Heart left ventricle (tissue), 16 donors: ENCODE results near the gene C1orf167. TPM values are rescaled to one million over a fixed set of nuclear protein-coding genes. Genes with fewer than 3 reads are reported as not detected.

Experiments used
- ATAC-seq, 4 donors: fragments of 200-7000 bp; cut with Tn5 transposase; one replicate each; pipeline ENCODE4 v1.9.1; 2020 to 2022; ENCODE audit warnings: moderate library complexity in 4 of 4, mild to moderate bottlenecking in 3 of 4, moderate number of reproducible peaks in 1 of 4
- DNase-seq, 5 donors: peaks; one replicate each; pipeline ENCODE4 v3.0.0-alpha.2; 2020
- H3K27ac ChIP-seq, 12 donors: fragments of 200-600 bp; sonication (generic) in 4 of 12; one replicate each; pipeline versions ENCODE4 v1.5.0 to v1.8.0; 2016 to 2022; ENCODE audit warnings: mild to moderate bottlenecking in 2 of 12
- H3K27me3 ChIP-seq, 9 donors: fragments of 200-600 bp; sonication (generic) in 2 of 9; one replicate each; pipeline versions ENCODE4 v1.5.1 to v1.8.0; 2016 to 2022; ENCODE audit warnings: mild to moderate bottlenecking in 3 of 9
- H3K36me3 ChIP-seq, 9 donors: fragments of 200-600 bp; sonication (generic) in 2 of 9; one replicate each; pipeline versions ENCODE4 v1.5.0 to v1.8.0; 2018 to 2022; ENCODE audit warnings: mild to moderate bottlenecking in 2 of 9
- H3K4me1 ChIP-seq, 12 donors: fragments of 200-600 bp; sonication (generic) in 4 of 12; one replicate each; pipeline versions ENCODE4 v1.5.0 to v1.8.0; 2016 to 2022; ENCODE audit warnings: mild to moderate bottlenecking in 3 of 12
- H3K4me3 ChIP-seq, 12 donors: fragments of 200-600 bp; sonication (generic) in 4 of 12; one replicate each; pipeline versions ENCODE4 v1.5.0 to v1.8.0; 2017 to 2022; ENCODE audit warnings: mild to moderate bottlenecking in 9 of 12, moderate library complexity in 4 of 12
- H3K9me3 ChIP-seq, 12 donors: fragments of 200-600 bp; sonication (generic) in 4 of 12; one replicate each; pipeline versions ENCODE4 v1.5.0 to v1.8.0; 2016 to 2022; ENCODE audit warnings: mild to moderate bottlenecking in 1 of 12
- CTCF ChIP-seq, 12 donors: fragments of 200-600 bp; sonication (generic) in 4 of 12; IDR thresholded peaks; one replicate each; pipeline versions ENCODE4 v1.5.0 to v1.8.0; 2018 to 2022; ENCODE audit warnings: antibody characterized with exemption in 12 of 12, mild to moderate bottlenecking in 5 of 12
- POLR2A ChIP-seq, 2 donors: fragments of 450-650 bp; IDR thresholded peaks; one replicate each; pipeline ENCODE4 v1.6.1; 2017; ENCODE audit warnings: antibody characterized with exemption in 2 of 2, mild to moderate bottlenecking in 2 of 2, moderate library complexity in 2 of 2
- WGBS, 4 donors: extraction: QIAGEN DNeasy Blood & Tissue Kit in 2 of 4; methylation state at CpG; one replicate each; pipeline versions ENCODE4 v1.1.5 to v1.1.7; 2013 to 2018; 5-methylcytosine and 5-hydroxymethylcytosine counted together
- intact Hi-C, 10 donors: fragments of 100-400 bp; cut with DNase I; formaldehyde crosslinking; loops; one replicate each; pipeline versions ENCODE4 v1.11.1 to v1.14.2; 2022
- polyA plus RNA-seq, 2 donors: library from polyadenylated mRNA; stranded (reverse); fragments of 200-250 nt; gene quantifications; one replicate each; pipeline ENCODE4 v1.2.3, GENCODE V29; 2013
- total RNA-seq, 9 donors: library from RNA; depleted of rRNA in 2 of 9; stranded (reverse); fragments of >200 nt in 2 of 9; fragmentation: NEBNext Ultra II Directional in 3 of 9; extraction: Animal tissue kit (Norgen Biotek cat#: 25700) in 3 of 9; gene quantifications; one replicate each; pipeline versions ENCODE4 v1.1.0 to v1.2.4, GENCODE V29; 2016 to 2023
- donor health status: ischemic (EF 13 %, LVEDD 7.1; RV severe dilation, severe dysfunction).
- donor health status: healthy with polysubstance abuse.
- donor health status: DM: no; HTN: yes; CAD: no.
- donor health status: DM: no; HTN: no; CAD: no.
- donor health status: ischemic (EF 25% LVEDD 6.9; RV normal size, moderate dysfunction).
- donor health status: ischemic (EF 25% LVEDD 5.7; RV mildly dilated, moderate dysfunction).
- donor health status: healthy.
- donor health status: DM: yes; HTN: yes; CAD: no.
- donor health status: ischemic (EF 35%, LVEDD 5.7; RV mildly dilated, moderate dysfunction).
- donor health status: nonischemic (EF 11% LVEDD 7.7; RV severe dilation, severe dysfunction).
- donor health status: DM: yes; HTN: yes; CAD: no.
- donor health status: PGD.
- donor health status: ischemic (EF 29% LVEDD 5.4; RV normal size, mild dysfunction).
- donor health status: nonischemic (EF 23%, LVEDD 6.1; RV moderate dilation, normal function).

C1orf167 gene
- total and polyA plus RNA-seq, 11 donors, result 1.5 to 7.6 (median 3.8) TPM

GRCh38 chr1:11805422-11806306 lies 43.7 kb downstream of the C1orf167 start, which contains the start of the genes CLCN6 and MTHFR:
TSS of gene CLCN6 (plus strand) at chr1:11806191. CDS start at chr1:11806263, 72 bp downstream.
TSS of gene MTHFR (minus strand) at chr1:11805964. CDS start at chr1:11803116, 2,848 bp downstream.
- Histone ChIP-seq H3K4me1 (peaks cover 14 to 82% (median 55%) of the 10 kb centered on the region in 12 donors), H3K36me3 (peaks cover 0 to 48% (median 38%) of the 10 kb centered on the region in 9 donors), H3K27ac (peak within 1 kb of the TSS; percentile 97 to 100 (median 99)), H3K27me3 (no peaks in the 10 kb centered on the region), H3K9me3 (no peaks in the 10 kb centered on the region), H3K4me3 (peak within 1 kb of the TSS; percentile 63 to 98 (median 82))
- peak; percentile 85 to 90 (median 88) for ATAC-seq
- intact Hi-C loops, result loop anchor here in 6 of 10 donors (2.0 to 10.0 kb wide), 4 partner anchors 15 to 531 kb away; partner anchors contain the start of genes AGTRAP (in 5 of the 6) and UBIAD1 (in 1 of the 6)
- 0 to 1% (median 1%) methylated on average over 26 to 72 of the region's 72 CpGs for WGBS, 4 donors
- peak; percentile 100 for DNase-seq
- TF ChIP-seq CTCF (IDR thresholded peaks at IDR 0.05), result no peak
- TF ChIP-seq POLR2A (IDR thresholded peaks at IDR 0.05), result peak; percentile 95 to 99

- peak in 3 of 5 donors; percentile 41 to 49 (median 46) for DNase-seq
- intact Hi-C loops, result loop anchor here in 6 of 10 donors (5.0 to 10.0 kb wide), 3 partner anchors 69 to 532 kb away; partner anchors contain the start of genes AGTRAP (in 5 of the 6) and UBIAD1 (in 1 of the 6)
- Histone ChIP-seq H3K4me3 (peak overlapping the region; percentile 63 to 98 (median 82)), H3K4me1 (peaks cover 14 to 75% (median 48%) of the 10 kb centered on the region in 12 donors), H3K27ac (peak overlapping the region; percentile 97 to 100 (median 99)), H3K27me3 (no peaks in the 10 kb centered on the region), H3K9me3 (no peaks in the 10 kb centered on the region), H3K36me3 (peaks cover 0 to 47% (median 38%) of the 10 kb centered on the region in 9 donors)
- peak; percentile 10 to 37 (median 30) for ATAC-seq
- no peak for TF ChIP-seq POLR2A (IDR thresholded peaks at IDR 0.05)
- TF ChIP-seq CTCF (IDR thresholded peaks at IDR 0.05), result no peak
- WGBS, 4 donors, result 0 to 1% (median 1%) methylated on average over 7 to 20 of the region's 20 CpGs
Observed at GRCh38 chr1:11806307-11806936, 44.4 kb downstream of the C1orf167 start.

GRCh38 chr1:11807133-11807532 lies 45.1 kb downstream of the C1orf167 start:
- Histone ChIP-seq H3K9me3 (no peaks in the 10 kb centered on the region), H3K27me3 (no peaks in the 10 kb centered on the region), H3K4me1 (peaks cover 14 to 67% (median 44%) of the 10 kb centered on the region in 12 donors), H3K4me3 (peak overlapping the region in 9 of 12 donors; percentile 67 to 98 (median 84)), H3K36me3 (peaks cover 0 to 50% (median 45%) of the 10 kb centered on the region in 9 donors), H3K27ac (peak overlapping the region; percentile 97 to 100 (median 99))
- intact Hi-C loops, result loop anchor here in 6 of 10 donors (5.0 to 10.0 kb wide), 3 partner anchors 70 to 532 kb away; partner anchors contain the start of genes AGTRAP (in 5 of the 6) and UBIAD1 (in 1 of the 6)
- 34 to 61% (median 50%) methylated on average over 2 of the region's 2 CpGs for WGBS, 4 donors
- DNase-seq, result no peak
- TF ChIP-seq CTCF (IDR thresholded peaks at IDR 0.05) (no peak), POLR2A (IDR thresholded peaks at IDR 0.05) (no peak)
- no peak for ATAC-seq
